ENCODE data around the gene PGM2L1.

The PGM2L1 gene

DNA sequence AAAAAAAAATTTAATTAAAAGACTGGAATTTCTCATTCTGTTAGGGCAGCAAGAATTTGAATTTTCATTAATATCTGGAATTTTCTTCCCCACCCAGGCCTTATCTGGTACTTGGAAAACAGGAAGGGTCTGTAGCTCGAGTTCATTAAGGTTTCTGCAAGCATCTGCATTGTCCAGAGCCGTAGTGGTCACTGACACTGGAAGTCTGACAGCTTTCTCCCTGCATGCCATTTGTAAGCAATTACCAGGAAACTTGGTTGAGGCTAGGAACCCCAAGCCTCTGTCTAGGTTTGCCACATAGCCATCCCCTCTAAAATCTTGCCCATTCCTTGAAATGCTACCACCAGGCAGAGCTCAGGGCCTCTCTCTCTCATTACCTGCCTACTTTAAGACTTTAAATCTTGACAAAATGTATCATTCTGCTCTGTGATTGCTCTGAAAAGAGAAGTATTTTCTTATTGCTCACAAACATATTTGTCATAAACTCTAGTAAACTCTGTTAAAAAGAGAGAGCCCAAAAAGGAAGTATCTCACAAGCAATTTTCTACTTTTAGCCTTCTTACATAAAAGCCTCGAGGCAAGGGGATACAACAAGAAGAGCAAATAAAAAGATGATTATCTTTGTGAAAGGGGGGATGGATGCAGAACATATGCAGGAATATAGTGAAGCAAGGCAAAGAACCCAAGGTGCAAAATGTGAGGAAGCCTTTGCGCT is 5.5 kb upstream of the PGM2L1 start:
- ATAC-seq = no peak
- TF ChIP-seq, protein P1, sequence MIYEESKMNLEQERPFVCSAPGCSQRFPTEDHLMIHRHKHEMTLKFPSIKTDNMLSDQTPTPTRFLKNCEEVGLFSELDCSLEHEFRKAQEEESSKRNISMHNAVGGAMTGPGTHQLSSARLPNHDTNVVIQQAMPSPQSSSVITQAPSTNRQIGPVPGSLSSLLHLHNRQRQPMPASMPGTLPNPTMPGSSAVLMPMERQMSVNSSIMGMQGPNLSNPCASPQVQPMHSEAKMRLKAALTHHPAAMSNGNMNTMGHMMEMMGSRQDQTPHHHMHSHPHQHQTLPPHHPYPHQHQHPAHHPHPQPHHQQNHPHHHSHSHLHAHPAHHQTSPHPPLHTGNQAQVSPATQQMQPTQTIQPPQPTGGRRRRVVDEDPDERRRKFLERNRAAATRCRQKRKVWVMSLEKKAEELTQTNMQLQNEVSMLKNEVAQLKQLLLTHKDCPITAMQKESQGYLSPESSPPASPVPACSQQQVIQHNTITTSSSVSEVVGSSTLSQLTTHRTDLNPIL (CRISPR knock-in tag; IDR thresholded peaks at IDR 0.05; ENCODE audit: low read depth) = no peak
- TF ChIP-seq CSDC2 (CRISPR knock-in tag; IDR thresholded peaks at IDR 0.05) (no peak), ISL1 (CRISPR knock-in tag; IDR thresholded peaks at IDR 0.05) (no peak), OSR1 (CRISPR knock-in tag; IDR thresholded peaks at IDR 0.05) (no peak), ZFP3 (CRISPR knock-in tag; IDR thresholded peaks at IDR 0.05) (no peak), SNAI2 (CRISPR knock-in tag; IDR thresholded peaks at IDR 0.05) (no peak), TOX (CRISPR knock-in tag; IDR thresholded peaks at IDR 0.05; ENCODE audit: borderline replicate concordance) (no peak)
- TF ChIP-seq, protein P2, sequence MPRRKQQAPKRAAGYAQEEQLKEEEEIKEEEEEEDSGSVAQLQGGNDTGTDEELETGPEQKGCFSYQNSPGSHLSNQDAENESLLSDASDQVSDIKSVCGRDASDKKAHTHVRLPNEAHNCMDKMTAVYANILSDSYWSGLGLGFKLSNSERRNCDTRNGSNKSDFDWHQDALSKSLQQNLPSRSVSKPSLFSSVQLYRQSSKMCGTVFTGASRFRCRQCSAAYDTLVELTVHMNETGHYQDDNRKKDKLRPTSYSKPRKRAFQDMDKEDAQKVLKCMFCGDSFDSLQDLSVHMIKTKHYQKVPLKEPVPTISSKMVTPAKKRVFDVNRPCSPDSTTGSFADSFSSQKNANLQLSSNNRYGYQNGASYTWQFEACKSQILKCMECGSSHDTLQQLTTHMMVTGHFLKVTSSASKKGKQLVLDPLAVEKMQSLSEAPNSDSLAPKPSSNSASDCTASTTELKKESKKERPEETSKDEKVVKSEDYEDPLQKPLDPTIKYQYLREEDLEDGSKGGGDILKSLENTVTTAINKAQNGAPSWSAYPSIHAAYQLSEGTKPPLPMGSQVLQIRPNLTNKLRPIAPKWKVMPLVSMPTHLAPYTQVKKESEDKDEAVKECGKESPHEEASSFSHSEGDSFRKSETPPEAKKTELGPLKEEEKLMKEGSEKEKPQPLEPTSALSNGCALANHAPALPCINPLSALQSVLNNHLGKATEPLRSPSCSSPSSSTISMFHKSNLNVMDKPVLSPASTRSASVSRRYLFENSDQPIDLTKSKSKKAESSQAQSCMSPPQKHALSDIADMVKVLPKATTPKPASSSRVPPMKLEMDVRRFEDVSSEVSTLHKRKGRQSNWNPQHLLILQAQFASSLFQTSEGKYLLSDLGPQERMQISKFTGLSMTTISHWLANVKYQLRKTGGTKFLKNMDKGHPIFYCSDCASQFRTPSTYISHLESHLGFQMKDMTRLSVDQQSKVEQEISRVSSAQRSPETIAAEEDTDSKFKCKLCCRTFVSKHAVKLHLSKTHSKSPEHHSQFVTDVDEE (CRISPR knock-in tag; IDR thresholded peaks at IDR 0.05) = no peak
- TF ChIP-seq, protein P3, sequence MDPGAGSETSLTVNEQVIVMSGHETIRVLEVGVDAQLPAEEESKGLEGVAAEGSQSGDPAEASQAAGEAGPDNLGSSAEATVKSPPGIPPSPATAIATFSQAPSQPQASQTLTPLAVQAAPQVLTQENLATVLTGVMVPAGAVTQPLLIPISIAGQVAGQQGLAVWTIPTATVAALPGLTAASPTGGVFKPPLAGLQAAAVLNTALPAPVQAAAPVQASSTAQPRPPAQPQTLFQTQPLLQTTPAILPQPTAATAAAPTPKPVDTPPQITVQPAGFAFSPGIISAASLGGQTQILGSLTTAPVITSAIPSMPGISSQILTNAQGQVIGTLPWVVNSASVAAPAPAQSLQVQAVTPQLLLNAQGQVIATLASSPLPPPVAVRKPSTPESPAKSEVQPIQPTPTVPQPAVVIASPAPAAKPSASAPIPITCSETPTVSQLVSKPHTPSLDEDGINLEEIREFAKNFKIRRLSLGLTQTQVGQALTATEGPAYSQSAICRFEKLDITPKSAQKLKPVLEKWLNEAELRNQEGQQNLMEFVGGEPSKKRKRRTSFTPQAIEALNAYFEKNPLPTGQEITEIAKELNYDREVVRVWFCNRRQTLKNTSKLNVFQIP (CRISPR knock-in tag; IDR thresholded peaks at IDR 0.05; ENCODE audit: borderline replicate concordance, low read depth) = no peak

DNA sequence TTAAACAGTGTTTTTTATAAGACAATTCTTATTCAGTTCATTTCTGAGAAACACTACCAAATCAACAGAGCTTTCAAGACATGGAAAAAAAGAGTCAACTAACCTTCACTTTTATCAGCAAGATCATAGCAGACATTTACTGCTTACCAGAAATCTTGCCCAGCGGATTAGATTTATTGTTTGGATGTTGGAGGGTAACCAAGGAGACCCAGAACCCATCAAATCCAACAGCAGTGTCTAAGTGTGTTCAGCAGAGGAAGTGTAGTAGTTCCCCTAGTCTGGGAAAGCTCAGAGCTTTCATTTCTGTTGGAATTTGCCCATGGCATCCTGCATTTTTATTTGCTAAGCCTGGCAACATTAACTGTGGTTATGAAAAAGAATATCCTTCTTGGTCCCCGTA is 2.4 kb upstream of the PGM2L1 start:
- no peak for ATAC-seq
- TF ChIP-seq GLIS3 (CRISPR knock-in tag; IDR thresholded peaks at IDR 0.05) = no peak
- TF ChIP-seq, protein P4, sequence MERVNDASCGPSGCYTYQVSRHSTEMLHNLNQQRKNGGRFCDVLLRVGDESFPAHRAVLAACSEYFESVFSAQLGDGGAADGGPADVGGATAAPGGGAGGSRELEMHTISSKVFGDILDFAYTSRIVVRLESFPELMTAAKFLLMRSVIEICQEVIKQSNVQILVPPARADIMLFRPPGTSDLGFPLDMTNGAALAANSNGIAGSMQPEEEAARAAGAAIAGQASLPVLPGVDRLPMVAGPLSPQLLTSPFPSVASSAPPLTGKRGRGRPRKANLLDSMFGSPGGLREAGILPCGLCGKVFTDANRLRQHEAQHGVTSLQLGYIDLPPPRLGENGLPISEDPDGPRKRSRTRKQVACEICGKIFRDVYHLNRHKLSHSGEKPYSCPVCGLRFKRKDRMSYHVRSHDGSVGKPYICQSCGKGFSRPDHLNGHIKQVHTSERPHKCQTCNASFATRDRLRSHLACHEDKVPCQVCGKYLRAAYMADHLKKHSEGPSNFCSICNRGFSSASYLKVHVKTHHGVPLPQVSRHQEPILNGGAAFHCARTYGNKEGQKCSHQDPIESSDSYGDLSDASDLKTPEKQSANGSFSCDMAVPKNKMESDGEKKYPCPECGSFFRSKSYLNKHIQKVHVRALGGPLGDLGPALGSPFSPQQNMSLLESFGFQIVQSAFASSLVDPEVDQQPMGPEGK (CRISPR knock-in tag; IDR thresholded peaks at IDR 0.05; ENCODE audit: borderline replicate concordance) = no peak
- TF ChIP-seq, protein P1 (CRISPR knock-in tag; IDR thresholded peaks at IDR 0.05; ENCODE audit: low read depth) = no peak

DNA sequence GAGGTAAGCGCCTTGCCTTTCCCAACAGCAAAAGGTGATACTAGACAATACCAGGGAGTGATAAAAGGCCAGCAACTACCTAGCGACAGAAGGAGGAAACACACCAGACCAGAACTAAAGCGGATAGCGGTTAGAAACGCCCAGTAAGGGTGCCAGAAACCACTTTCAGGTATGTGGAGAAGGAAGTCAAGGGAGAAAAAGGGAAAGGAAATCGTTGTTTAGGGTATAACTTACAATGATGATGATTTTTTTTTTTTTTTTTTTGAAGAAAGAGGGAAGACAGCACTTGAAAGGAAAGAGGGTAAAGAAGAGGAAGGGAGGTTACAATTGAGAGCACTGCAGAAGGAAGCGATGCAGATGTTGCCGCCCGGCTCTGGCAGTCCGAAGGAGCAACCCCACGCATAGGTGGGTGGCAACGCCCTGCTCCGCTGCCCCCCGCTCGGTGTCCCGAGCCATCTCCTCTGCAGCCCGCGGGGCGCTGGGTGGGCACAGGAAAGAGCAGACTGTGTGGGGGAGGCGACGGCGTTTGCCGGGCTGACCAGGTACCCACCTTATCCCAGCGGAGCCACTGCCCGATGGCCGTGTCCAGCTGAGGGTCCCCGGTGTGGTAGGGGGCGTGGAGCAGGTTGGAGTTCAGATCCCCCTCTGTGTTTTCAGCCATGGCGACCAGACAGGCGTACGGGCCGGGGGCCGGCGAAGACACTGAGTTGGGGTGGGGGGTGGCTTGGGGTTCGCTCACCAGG is 561 bp downstream of the PGM2L1 start:
- peak; percentile 53 for ATAC-seq
- no peak for TF ChIP-seq SNAI2 (CRISPR knock-in tag; IDR thresholded peaks at IDR 0.05)
- TF ChIP-seq OSR1 (CRISPR knock-in tag; IDR thresholded peaks at IDR 0.05) = no peak
- TF ChIP-seq ESRRG (CRISPR knock-in tag; IDR thresholded peaks at IDR 0.05) = no peak
- no peak for TF ChIP-seq RARB (CRISPR knock-in tag; IDR thresholded peaks at IDR 0.05)
- TF ChIP-seq, protein P2 (CRISPR knock-in tag; IDR thresholded peaks at IDR 0.05) = no peak
- no peak for TF ChIP-seq TCF4 (CRISPR knock-in tag; IDR thresholded peaks at IDR 0.05; ENCODE audit: borderline replicate concordance)
- no peak for TF ChIP-seq TOX (CRISPR knock-in tag; IDR thresholded peaks at IDR 0.05; ENCODE audit: borderline replicate concordance)
- no peak for TF ChIP-seq ZC3H10 (CRISPR knock-in tag; IDR thresholded peaks at IDR 0.05)
- TF ChIP-seq ZFP3 (CRISPR knock-in tag; IDR thresholded peaks at IDR 0.05) = no peak
- no peak for TF ChIP-seq CSDC2 (CRISPR knock-in tag; IDR thresholded peaks at IDR 0.05)
- TF ChIP-seq ARNTL (CRISPR knock-in tag; IDR thresholded peaks at IDR 0.05; ENCODE audit: borderline replicate concordance, low read depth) = no peak
- TF ChIP-seq, protein P5, sequence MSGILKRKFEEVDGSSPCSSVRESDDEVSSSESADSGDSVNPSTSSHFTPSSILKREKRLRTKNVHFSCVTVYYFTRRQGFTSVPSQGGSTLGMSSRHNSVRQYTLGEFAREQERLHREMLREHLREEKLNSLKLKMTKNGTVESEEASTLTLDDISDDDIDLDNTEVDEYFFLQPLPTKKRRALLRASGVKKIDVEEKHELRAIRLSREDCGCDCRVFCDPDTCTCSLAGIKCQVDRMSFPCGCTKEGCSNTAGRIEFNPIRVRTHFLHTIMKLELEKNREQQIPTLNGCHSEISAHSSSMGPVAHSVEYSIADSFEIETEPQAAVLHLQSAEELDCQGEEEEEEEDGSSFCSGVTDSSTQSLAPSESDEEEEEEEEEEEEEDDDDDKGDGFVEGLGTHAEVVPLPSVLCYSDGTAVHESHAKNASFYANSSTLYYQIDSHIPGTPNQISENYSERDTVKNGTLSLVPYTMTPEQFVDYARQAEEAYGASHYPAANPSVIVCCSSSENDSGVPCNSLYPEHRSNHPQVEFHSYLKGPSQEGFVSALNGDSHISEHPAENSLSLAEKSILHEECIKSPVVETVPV (CRISPR knock-in tag; IDR thresholded peaks at IDR 0.05) = no peak
- TF ChIP-seq, protein P4 (CRISPR knock-in tag; IDR thresholded peaks at IDR 0.05; ENCODE audit: borderline replicate concordance) = no peak
- TF ChIP-seq, protein P1 (CRISPR knock-in tag; IDR thresholded peaks at IDR 0.05; ENCODE audit: low read depth) = no peak

Data from SK-N-SH treated with all-trans-retinoic acid at 6 μM for 48 hours (cell line).